Neutrophil (primary cell): Measurements from ENCODE around the gene USF2.

Source experiments
- H3K27ac ChIP-seq: fragments of 200-600 bp; sonication (generic); 2 replicates; pipeline ENCODE4 v1.5.1; 2016; ENCODE audit warnings: mild to moderate bottlenecking, moderate library complexity
- H3K27me3 ChIP-seq: fragments of 200-600 bp; sonication (generic); 2 replicates; pipeline ENCODE4 v1.6.0; 2016; ENCODE audit warnings: mild to moderate bottlenecking
- H3K36me3 ChIP-seq: fragments of 200-600 bp; sonication (generic); 2 replicates; pipeline ENCODE4 v1.5.1; 2017
- H3K4me1 ChIP-seq, 2 experiments: fragments of 200-600 bp in 1 of 2; sonication (generic) in 1 of 2; 1 replicate in 1 of 2; 2 replicates in 1 of 2; pipeline versions ENCODE4 v1.5.1 to v1.6.1; 2013 to 2016; ENCODE audit warnings: low read depth in 1 of 2, low read length in 1 of 2, mild to moderate bottlenecking in 1 of 2, moderate library complexity in 1 of 2; ENCODE audit not compliant: control insufficient read depth in 1 of 2, insufficient read depth in 1 of 2
- H3K4me3 ChIP-seq, 2 experiments: fragments of 200-600 bp in 1 of 2; sonication (generic) in 1 of 2; 1 replicate in 1 of 2; 2 replicates in 1 of 2; pipeline ENCODE4 v1.5.1; 2013 to 2016; ENCODE audit warnings: low read depth in 1 of 2, low read length in 1 of 2, mild to moderate bottlenecking in 1 of 2, moderate library complexity in 1 of 2
- H3K9me3 ChIP-seq: fragments of 200-600 bp; sonication (generic); 2 replicates; pipeline ENCODE4 v1.5.1; 2016
- CTCF ChIP-seq: fragments of 200-600 bp; sonication (generic); IDR thresholded peaks from 2 replicates; pipeline ENCODE4 v1.5.1; 2016; ENCODE audit warnings: antibody characterized with exemption

Gene USF2

GRCh38 chr19:35223084-35223790 lies 45.5 kb upstream of the USF2 start:
- Histone ChIP-seq H3K4me1 (no peaks in the 10 kb centered on the region), H3K36me3 (no peaks in the 10 kb centered on the region)

GRCh38 chr19:35223862-35224505 lies 44.8 kb upstream of the USF2 start:
- Histone ChIP-seq H3K27ac (no peak overlapping the region), H3K36me3 (no peaks in the 10 kb centered on the region), H3K9me3 (no peaks in the 10 kb centered on the region), H3K4me1 (no peaks in the 10 kb centered on the region), H3K4me3 (no peak overlapping the region), H3K27me3 (no peaks in the 10 kb centered on the region)
- TF ChIP-seq CTCF: no peak

More at GRCh38 chr19:35223084-35223790, 45.5 kb upstream of the USF2 start:
- no peak overlapping the region for H3K27ac ChIP-seq
- no peak for TF ChIP-seq CTCF
- H3K27me3 ChIP-seq: no peaks in the 10 kb centered on the region
- H3K4me3 ChIP-seq: no peak overlapping the region
- H3K9me3 ChIP-seq: no peaks in the 10 kb centered on the region

- H3K27me3 ChIP-seq: no peaks in the 10 kb centered on the region
- no peaks in the 10 kb centered on the region for H3K9me3 ChIP-seq
- no peaks in the 10 kb centered on the region for H3K4me1 ChIP-seq
- H3K27ac ChIP-seq: no peak overlapping the region
- no peaks in the 10 kb centered on the region for H3K36me3 ChIP-seq
- no peak for TF ChIP-seq CTCF
- no peak overlapping the region for H3K4me3 ChIP-seq
Measured at GRCh38 chr19:35224681-35225571, 43.8 kb upstream of the USF2 start.

- H3K9me3 ChIP-seq: no peaks in the 10 kb centered on the region
- no peak for TF ChIP-seq CTCF
- H3K4me3 ChIP-seq: no peak overlapping the region
- H3K4me1 ChIP-seq: no peaks in the 10 kb centered on the region
- no peaks in the 10 kb centered on the region for H3K27me3 ChIP-seq
- no peak overlapping the region for H3K27ac ChIP-seq
- no peaks in the 10 kb centered on the region for H3K36me3 ChIP-seq
Measured at GRCh38 chr19:35225951-35226350, 42.8 kb upstream of the USF2 start.

GRCh38 chr19:35226748-35227147 lies 42.0 kb upstream of the USF2 start:
- no peaks in the 10 kb centered on the region for H3K9me3 ChIP-seq
- no peak overlapping the region for H3K4me3 ChIP-seq
- no peaks in the 10 kb centered on the region for H3K4me1 ChIP-seq
- TF ChIP-seq CTCF: no peak
- no peaks in the 10 kb centered on the region for H3K27me3 ChIP-seq
- H3K27ac ChIP-seq: no peak overlapping the region
- no peaks in the 10 kb centered on the region for H3K36me3 ChIP-seq
